DND-41 (cell line): ENCODE results near the gene TAF4.

ENCODE experiments used
- ATAC-seq: fragments of 200-7000 bp; cut with Tn5 transposase; 3 replicates; pipeline ENCODE4 v1.9.1; 2021; ENCODE audit warnings: low read depth; ENCODE audit not compliant: insufficient read depth
- DNase-seq: peaks from one replicate; pipeline ENCODE4 v3.0.0-alpha.2; 2020
- H2AFZ ChIP-seq: 2 replicates; pipeline ENCODE4 v1.6.0; 2012; ENCODE audit warnings: low read depth, low read length
- H3K27ac ChIP-seq: 2 replicates; pipeline ENCODE4 v1.5.1; 2012; ENCODE audit warnings: low read length, inconsistent platforms
- H3K27me3 ChIP-seq: fragments of 200-600 bp; sonication (generic); 2 replicates; pipeline ENCODE4 v1.6.0; 2012; ENCODE audit warnings: low read length, mild to moderate bottlenecking, inconsistent platforms; ENCODE audit not compliant: insufficient read depth, poor library complexity
- H3K36me3 ChIP-seq: 2 replicates; pipeline ENCODE4 v1.5.1; 2012; ENCODE audit warnings: low read length, inconsistent platforms; ENCODE audit not compliant: insufficient read depth
- H3K4me1 ChIP-seq: 2 replicates; pipeline ENCODE4 v1.5.1; 2012; ENCODE audit warnings: mild to moderate bottlenecking, low read length; ENCODE audit not compliant: insufficient read depth
- H3K4me2 ChIP-seq: 2 replicates; pipeline ENCODE4 v1.6.0; 2012; ENCODE audit warnings: mild to moderate bottlenecking, moderate library complexity, low read length, inconsistent platforms; ENCODE audit not compliant: insufficient read depth
- H3K4me3 ChIP-seq, 2 experiments: fragments of 200-600 bp in 1 of 2; shearing (Covaris generic) in 1 of 2; 2 replicates each; pipeline ENCODE4 v1.5.1; 2012 to 2016; ENCODE audit warnings: inconsistent platforms in 2 of 2, low read length in 2 of 2, mild to moderate bottlenecking in 2 of 2, low read depth in 1 of 2, moderate library complexity in 1 of 2
- H3K79me2 ChIP-seq: 2 replicates; pipeline ENCODE4 v1.6.0; 2012; ENCODE audit warnings: low read length, inconsistent platforms; ENCODE audit not compliant: insufficient read depth
- H3K9ac ChIP-seq: 2 replicates; pipeline ENCODE4 v1.6.0; 2012; ENCODE audit warnings: low read depth, mild to moderate bottlenecking, inconsistent platforms, low read length, moderate library complexity
- H3K9me3 ChIP-seq: 2 replicates; pipeline ENCODE4 v1.5.1; 2012; ENCODE audit warnings: low read length, moderate library complexity, mild to moderate bottlenecking, inconsistent platforms; ENCODE audit not compliant: insufficient read depth, severe bottlenecking
- H4K20me1 ChIP-seq: 2 replicates; pipeline ENCODE4 v1.6.0; 2012; ENCODE audit warnings: low read length; ENCODE audit not compliant: insufficient read depth
- EZH2 ChIP-seq: IDR thresholded peaks from 3 replicates; pipeline ENCODE4 v1.6.1; 2012; ENCODE audit warnings: borderline replicate concordance, low read depth, mild to moderate bottlenecking, moderate library complexity, low read length, inconsistent platforms; ENCODE audit not compliant: severe bottlenecking
- TF ChIP-seq, protein P1 (sequence below): IDR thresholded peaks from 2 replicates; pipeline ENCODE4 v1.5.1; 2012; ENCODE audit warnings: borderline replicate concordance, low read length, moderate library complexity, mild to moderate bottlenecking; ENCODE audit not compliant: poor library complexity, severe bottlenecking; ENCODE audit errors: extremely low read depth

Gene TAF4

DNA sequence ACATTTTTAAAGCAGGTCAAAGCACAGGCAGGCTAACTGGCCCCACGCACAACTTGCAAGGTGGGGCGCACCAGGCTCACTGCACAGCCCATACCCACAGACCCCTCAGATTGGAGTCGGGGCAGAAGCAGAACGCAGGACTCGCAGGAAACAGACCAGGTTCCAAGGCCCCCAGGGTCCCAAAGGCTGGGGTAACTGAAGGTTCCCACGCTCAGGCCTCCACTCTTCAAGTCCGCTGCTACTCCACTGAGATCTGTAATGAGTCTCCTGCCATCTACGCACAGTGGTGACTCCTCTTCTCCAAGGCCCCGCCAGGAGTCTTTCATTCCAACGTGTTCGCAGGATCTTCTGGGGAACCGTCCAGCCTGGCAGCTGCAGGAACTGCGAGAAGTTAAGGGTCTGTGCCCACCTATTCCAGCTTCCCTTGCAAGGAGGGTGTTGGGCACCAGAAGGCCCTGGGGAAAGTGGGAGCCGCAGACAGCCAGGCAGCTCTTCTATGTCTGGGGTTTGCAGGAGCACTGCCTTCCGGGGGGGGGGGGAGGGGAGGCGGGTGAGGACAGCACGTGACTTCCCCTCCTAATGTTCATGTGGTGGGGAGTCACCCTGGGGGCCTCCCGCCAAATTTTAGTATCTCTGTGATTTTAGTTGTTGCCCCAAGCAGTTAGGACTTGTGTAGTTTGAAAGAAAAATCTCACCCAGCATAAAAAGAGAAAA, 2.0 kb upstream of the TAF4 start:
- peaks cover 16% of the 10 kb centered on the region for H3K36me3 ChIP-seq
- H3K9me3 ChIP-seq, result no peaks in the 10 kb centered on the region
- H3K4me1 ChIP-seq, result peaks cover 37% of the 10 kb centered on the region
- H3K4me2 ChIP-seq, result peak overlapping the region; percentile 95; the same call in 1 of the 2 replicates
- DNase-seq, result peak; percentile 46
- no peak overlapping the region for H3K27ac ChIP-seq
- TF ChIP-seq EZH2, result no peak
- TF ChIP-seq, protein P1, sequence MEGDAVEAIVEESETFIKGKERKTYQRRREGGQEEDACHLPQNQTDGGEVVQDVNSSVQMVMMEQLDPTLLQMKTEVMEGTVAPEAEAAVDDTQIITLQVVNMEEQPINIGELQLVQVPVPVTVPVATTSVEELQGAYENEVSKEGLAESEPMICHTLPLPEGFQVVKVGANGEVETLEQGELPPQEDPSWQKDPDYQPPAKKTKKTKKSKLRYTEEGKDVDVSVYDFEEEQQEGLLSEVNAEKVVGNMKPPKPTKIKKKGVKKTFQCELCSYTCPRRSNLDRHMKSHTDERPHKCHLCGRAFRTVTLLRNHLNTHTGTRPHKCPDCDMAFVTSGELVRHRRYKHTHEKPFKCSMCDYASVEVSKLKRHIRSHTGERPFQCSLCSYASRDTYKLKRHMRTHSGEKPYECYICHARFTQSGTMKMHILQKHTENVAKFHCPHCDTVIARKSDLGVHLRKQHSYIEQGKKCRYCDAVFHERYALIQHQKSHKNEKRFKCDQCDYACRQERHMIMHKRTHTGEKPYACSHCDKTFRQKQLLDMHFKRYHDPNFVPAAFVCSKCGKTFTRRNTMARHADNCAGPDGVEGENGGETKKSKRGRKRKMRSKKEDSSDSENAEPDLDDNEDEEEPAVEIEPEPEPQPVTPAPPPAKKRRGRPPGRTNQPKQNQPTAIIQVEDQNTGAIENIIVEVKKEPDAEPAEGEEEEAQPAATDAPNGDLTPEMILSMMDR, result no peak
- H4K20me1 ChIP-seq, result peaks cover 17% of the 10 kb centered on the region
- peak overlapping the region; percentile 23; the same call in 1 of the 2 replicates for H3K9ac ChIP-seq
- peaks cover 27% of the 10 kb centered on the region for H3K79me2 ChIP-seq
- H3K4me3 ChIP-seq, result no peak overlapping the region
- H3K27me3 ChIP-seq, result no peaks in the 10 kb centered on the region
- H2AFZ ChIP-seq, result no peak overlapping the region
- ATAC-seq, result peak; percentile 15; the same call in 1 of the 3 replicates

DNA sequence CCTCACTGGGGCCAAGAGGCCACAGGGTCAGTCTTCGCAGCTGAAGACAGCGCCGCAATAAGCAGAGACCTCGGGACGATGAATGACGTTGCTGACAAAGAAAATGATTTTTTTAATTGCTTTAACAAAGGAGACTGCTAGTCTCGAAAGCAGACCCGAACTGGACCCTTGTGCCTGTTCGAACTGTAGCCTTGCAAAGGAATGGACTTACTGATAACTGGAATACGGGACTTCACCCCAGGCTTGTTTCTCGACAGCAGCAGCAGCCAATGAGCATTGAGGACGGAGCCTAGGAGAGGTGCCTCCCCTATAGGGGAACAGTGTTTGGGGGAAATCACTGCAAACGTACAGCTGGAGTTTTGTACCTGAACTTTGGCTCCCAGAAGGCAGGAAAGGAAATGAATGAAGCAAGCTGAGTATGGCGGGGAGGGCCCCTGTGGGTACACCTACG, 1.3 kb upstream of the TAF4 start:
- Histone ChIP-seq H3K27me3 (no peaks in the 10 kb centered on the region), H3K4me1 (peaks cover 40% of the 10 kb centered on the region), H3K4me3 (peak overlapping the region; percentile 57 to 82; a peak in 3 of 4 replicates), H3K9ac (peak overlapping the region; percentile 93), H4K20me1 (peaks cover 23% of the 10 kb centered on the region), H3K9me3 (no peaks in the 10 kb centered on the region), H3K36me3 (peaks cover 19% of the 10 kb centered on the region), H3K27ac (peak overlapping the region; percentile 83; the same call in 1 of the 2 replicates), H2AFZ (peak overlapping the region; percentile 88), H3K79me2 (peaks cover 34% of the 10 kb centered on the region), H3K4me2 (peak overlapping the region; percentile 95)
- TF ChIP-seq, protein P1, result peak; percentile 0
- no peak for TF ChIP-seq EZH2
- ATAC-seq (no peak), DNase-seq (no peak)

DNA sequence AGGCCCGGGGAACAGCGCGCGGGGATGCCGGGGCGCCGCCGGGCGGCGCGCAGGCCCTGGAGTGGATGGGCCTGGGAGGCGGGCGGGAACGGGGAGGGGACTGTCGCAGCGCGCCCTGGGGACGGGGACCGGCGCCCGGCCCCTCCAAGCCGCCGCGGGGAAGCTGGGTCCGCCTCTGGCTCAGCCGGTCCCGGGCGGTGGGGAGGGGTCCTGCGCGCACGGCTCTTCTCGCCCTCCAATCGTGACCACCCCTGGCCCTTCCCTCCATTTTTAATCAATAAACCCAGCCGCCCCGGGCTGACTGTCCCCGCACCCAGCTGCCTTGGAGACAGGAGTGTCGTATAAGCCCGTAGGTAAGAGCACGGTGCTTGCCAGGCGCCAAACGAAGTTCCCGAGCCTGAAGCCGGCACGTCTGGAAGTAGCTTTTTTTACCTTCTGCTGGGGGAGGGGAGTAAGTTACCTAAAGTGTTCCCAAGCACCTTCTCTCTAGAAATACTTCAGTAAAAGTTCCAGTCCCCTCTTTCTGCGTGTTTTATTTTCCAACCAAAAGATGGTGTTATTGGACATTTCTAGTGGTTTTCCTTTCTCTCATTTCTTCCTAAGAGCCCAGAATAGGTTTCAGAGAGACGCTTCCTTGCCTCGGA, 780 bp upstream of the TAF4 start:
- DNase-seq, result peak; percentile 66
- H2AFZ ChIP-seq, result peak overlapping the region; percentile 88
- H3K79me2 ChIP-seq, result peaks cover 40% of the 10 kb centered on the region
- H3K27ac ChIP-seq, result peak overlapping the region; percentile 83
- peaks cover 24% of the 10 kb centered on the region for H3K36me3 ChIP-seq
- H3K4me1 ChIP-seq, result peaks cover 44% of the 10 kb centered on the region
- peak overlapping the region; percentile 93 for H3K9ac ChIP-seq
- H3K4me3 ChIP-seq, result peak overlapping the region; percentile 57 to 82
- peaks cover 29% of the 10 kb centered on the region for H4K20me1 ChIP-seq
- peak; percentile 73 for ATAC-seq
- no peaks in the 10 kb centered on the region for H3K9me3 ChIP-seq
- no peak for TF ChIP-seq EZH2
- TF ChIP-seq, protein P1, result peak; percentile 3
- peak overlapping the region; percentile 95 for H3K4me2 ChIP-seq
- H3K27me3 ChIP-seq, result no peaks in the 10 kb centered on the region
